ENCODE results near the gene HOXD3. TPM values are rescaled to one million over a fixed set of nuclear protein-coding genes. Genes with fewer than 3 reads are reported as not detected.

The HOXD3 gene
- total RNA-seq, 2 experiments from 2014 or later: not detected

DNA sequence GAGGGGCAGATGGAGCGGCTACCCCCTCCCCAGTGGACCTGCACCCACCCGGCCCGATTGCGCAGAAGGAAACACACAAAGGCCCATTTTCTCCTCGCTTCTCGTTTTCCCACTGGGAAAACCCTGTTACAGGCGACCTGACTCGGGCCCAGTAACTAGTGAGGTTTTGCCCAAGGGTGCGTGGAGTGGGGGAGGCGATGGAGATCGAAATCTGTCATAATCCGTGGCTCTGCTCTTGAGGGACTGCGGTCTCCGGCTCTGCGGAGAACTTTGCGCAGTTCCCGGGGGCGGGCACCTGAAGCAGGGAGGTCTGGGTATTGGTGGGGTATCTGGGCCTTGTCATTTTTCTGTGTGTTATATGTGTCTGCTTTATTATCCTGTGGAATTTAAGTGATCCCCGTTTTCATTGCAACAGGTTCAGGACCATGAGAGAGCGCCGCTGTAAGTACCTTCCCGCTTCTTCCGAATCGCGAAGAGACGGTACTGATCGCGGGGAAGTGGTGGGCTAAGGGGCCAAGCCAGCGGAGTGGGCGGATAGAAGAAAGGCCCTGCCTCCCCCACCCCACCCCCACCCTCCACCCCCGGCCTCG lies 9.8 kb upstream of the HOXD3 start:
- Histone ChIP-seq H4K20me1 (ENCODE audit: insufficient read depth, low read length) (no peaks in the 10 kb centered on the region), H3K79me2 (ENCODE audit: insufficient read depth, low read depth, low read length) (no peaks in the 10 kb centered on the region), H3K9me2 (ENCODE audit: insufficient read depth, low read length) (no peaks in the 10 kb centered on the region), H3K36me3 (ENCODE audit: insufficient read depth, low read length) (no peaks in the 10 kb centered on the region), H3K9me3 (ENCODE audit: low read length) (no peaks in the 10 kb centered on the region), H3K4me3 (ENCODE audit: low read depth, low read length, poor library complexity, severe bottlenecking) (no peak overlapping the region), H2AFZ (ENCODE audit: low read length) (no peak overlapping the region), H3K4me1 (ENCODE audit: insufficient read depth, low read length, poor library complexity, severe bottlenecking) (no peaks in the 10 kb centered on the region), H3K27ac (ENCODE audit: low read depth, low read length, poor library complexity, severe bottlenecking) (no peak overlapping the region), H3K4me2 (ENCODE audit: low read length) (no peak overlapping the region)
- no peak for DNase-seq (ENCODE audit: low spot score)
- ChIA-PET CTCF (ENCODE audit: unreplicated experiment) (no interaction called here), POLR2A (no interaction called here)
- BruUV-seq (replicated peaks): no TSS peak
- TF ChIP-seq CTCF (conservative IDR thresholded peaks at IDR 0.05; ENCODE audit: low read length): no peak
- TF ChIP-seq EZH2phosphoT487 (IDR thresholded peaks at IDR 0.05; ENCODE audit: borderline replicate concordance, low read depth, low read length): no peak
- intact Hi-C loops (cut with micrococcal nuclease; ENCODE audit: unreplicated experiment): no loop called here

- no peaks in the 10 kb centered on the region for H4K20me1 ChIP-seq (ENCODE audit: insufficient read depth, low read length)
- H3K9me3 ChIP-seq (ENCODE audit: low read length): no peaks in the 10 kb centered on the region
- no peaks in the 10 kb centered on the region for H3K36me3 ChIP-seq (ENCODE audit: insufficient read depth, low read length)
- no peaks in the 10 kb centered on the region for H3K4me1 ChIP-seq (ENCODE audit: insufficient read depth, low read length, poor library complexity, severe bottlenecking)
- ChIA-PET POLR2A (no interaction called here), CTCF (ENCODE audit: unreplicated experiment) (no interaction called here)
- no peak for TF ChIP-seq EZH2phosphoT487 (IDR thresholded peaks at IDR 0.05; ENCODE audit: borderline replicate concordance, low read depth, low read length)
- no peak for TF ChIP-seq CTCF (conservative IDR thresholded peaks at IDR 0.05; ENCODE audit: low read length)
- no peak overlapping the region for H3K4me3 ChIP-seq (ENCODE audit: low read depth, low read length, poor library complexity, severe bottlenecking)
- no peaks in the 10 kb centered on the region for H3K79me2 ChIP-seq (ENCODE audit: insufficient read depth, low read depth, low read length)
- no peak overlapping the region for H3K4me2 ChIP-seq (ENCODE audit: low read length)
- no peak overlapping the region for H2AFZ ChIP-seq (ENCODE audit: low read length)
- no peaks in the 10 kb centered on the region for H3K9me2 ChIP-seq (ENCODE audit: insufficient read depth, low read length)
- intact Hi-C loops (cut with micrococcal nuclease; ENCODE audit: unreplicated experiment): no loop called here
- DNase-seq (ENCODE audit: low spot score): no peak
- no peak overlapping the region for H3K27ac ChIP-seq (ENCODE audit: low read depth, low read length, poor library complexity, severe bottlenecking)
- BruUV-seq (replicated peaks): no TSS peak
Measured at GRCh38 chr2:176147800-176148496, 9.2 kb upstream of the HOXD3 start.

- TF ChIP-seq EZH2phosphoT487 (IDR thresholded peaks at IDR 0.05; ENCODE audit: borderline replicate concordance, low read depth, low read length): no peak
- TF ChIP-seq CTCF (conservative IDR thresholded peaks at IDR 0.05; ENCODE audit: low read length): no peak
- Histone ChIP-seq H3K27ac (ENCODE audit: low read depth, low read length, poor library complexity, severe bottlenecking) (no peak overlapping the region), H3K9me3 (ENCODE audit: low read length) (no peaks in the 10 kb centered on the region), H3K36me3 (ENCODE audit: insufficient read depth, low read length) (no peaks in the 10 kb centered on the region), H4K20me1 (ENCODE audit: insufficient read depth, low read length) (no peaks in the 10 kb centered on the region), H2AFZ (ENCODE audit: low read length) (no peak overlapping the region), H3K79me2 (ENCODE audit: insufficient read depth, low read depth, low read length) (no peaks in the 10 kb centered on the region), H3K4me2 (ENCODE audit: low read length) (no peak overlapping the region), H3K4me1 (ENCODE audit: insufficient read depth, low read length, poor library complexity, severe bottlenecking) (no peaks in the 10 kb centered on the region), H3K4me3 (ENCODE audit: low read depth, low read length, poor library complexity, severe bottlenecking) (no peak overlapping the region), H3K9me2 (ENCODE audit: insufficient read depth, low read length) (no peaks in the 10 kb centered on the region)
- CTCF ChIA-PET (ENCODE audit: unreplicated experiment): no interaction called here
- no peak for DNase-seq (ENCODE audit: low spot score)
- POLR2A ChIA-PET: no interaction called here
- intact Hi-C loops (cut with micrococcal nuclease; ENCODE audit: unreplicated experiment): no loop called here
- BruUV-seq (replicated peaks): no TSS peak
Measured at GRCh38 chr2:176148751-176149421, 8.2 kb upstream of the HOXD3 start.

Data from OCI-LY7 (cell line).